Measurements from ENCODE around the gene PCGF2. TPM values are rescaled to one million over a fixed set of nuclear protein-coding genes. Genes with fewer than 3 reads are reported as not detected.
"Not testable (repeated sequence)": the region's sequence is repeated elsewhere in the genome, so short reads cannot be mapped to it uniquely, and the experiment has no call there.

The PCGF2 gene
- total RNA-seq, 1 donor from 2014 or later, result 3.2 TPM

- DNase-seq (ENCODE audit: low read depth in 2 of 2), result no peak
These were observed 10.0 kb downstream of the PCGF2 start for GRCh38 chr17:38738007-38738662.

GRCh38 chr17:38735161-38735997 lies 12.8 kb downstream of the PCGF2 start:
- DNase-seq (ENCODE audit: low read depth in 2 of 2), result no peak

- no peak for DNase-seq (ENCODE audit: low read depth in 2 of 2)
These were observed 13.9 kb downstream of the PCGF2 start for GRCh38 chr17:38733982-38734973.

GRCh38 chr17:38733282-38733981 lies 14.7 kb downstream of the PCGF2 start:
- no peak for DNase-seq (ENCODE audit: low read depth in 2 of 2)

GRCh38 chr17:38732376-38733281 lies 15.5 kb downstream of the PCGF2 start:
- no peak for DNase-seq (ENCODE audit: low read depth in 2 of 2)

GRCh38 chr17:38731526-38732294 lies 16.4 kb downstream of the PCGF2 start:
- no peak for DNase-seq (ENCODE audit: low read depth in 2 of 2)

- DNase-seq (ENCODE audit: low read depth in 2 of 2), result peak in 1 of 2 donors; percentile 28
These were observed 17.4 kb downstream of the PCGF2 start for GRCh38 chr17:38730526-38731379.

- peak in 1 of 2 donors; percentile 78 for DNase-seq (ENCODE audit: low read depth in 2 of 2)
These were observed 18.1 kb downstream of the PCGF2 start, which contains the start of gene CISD3 for GRCh38 chr17:38729886-38730525. Gene CISD3 (plus strand): TSS chr17:38730341. CDS start chr17:38730359, 18 bp downstream.

- DNase-seq (ENCODE audit: low read depth in 2 of 2), result no peak
These were observed 18.7 kb downstream of the PCGF2 start for GRCh38 chr17:38729368-38729885.

GRCh38 chr17:38728290-38728831 lies 19.8 kb downstream of the PCGF2 start:
- no peak for DNase-seq (ENCODE audit: low read depth in 2 of 2)

GRCh38 chr17:38727736-38728135 lies 20.4 kb downstream of the PCGF2 start:
- DNase-seq (ENCODE audit: low read depth in 2 of 2), result no peak

- not testable (repeated sequence) for DNase-seq (ENCODE audit: low read depth in 2 of 2)
These were observed 22.0 kb downstream of the PCGF2 start for GRCh38 chr17:38726145-38726544.

GRCh38 chr17:38725066-38725465 lies 23.1 kb downstream of the PCGF2 start:
- DNase-seq (ENCODE audit: low read depth in 2 of 2), result no peak

GRCh38 chr17:38724337-38724988 lies 23.7 kb downstream of the PCGF2 start:
- no peak for DNase-seq (ENCODE audit: low read depth in 2 of 2)

GRCh38 chr17:38721802-38722201 lies 26.3 kb downstream of the PCGF2 start:
- DNase-seq (ENCODE audit: low read depth in 2 of 2), result no peak

GRCh38 chr17:38720941-38721340 lies 27.2 kb downstream of the PCGF2 start:
- DNase-seq (ENCODE audit: low read depth in 2 of 2), result no peak
